Prostate gland (tissue), 2 donors: Measurements from ENCODE around the gene KIF18B.

Experiments used
- CTCF ChIP-seq, 4 experiments: fragments of 200-600 bp in 2 of 4; fragments of 450-650 bp in 2 of 4; sonication (generic) in 2 of 4; IDR thresholded peaks; 1 replicate in 3 of 4; 2 replicates in 1 of 4; pipeline ENCODE4 v1.5.1; 2016 to 2019; ENCODE audit warnings: antibody characterized with exemption in 4 of 4, mild to moderate bottlenecking in 2 of 4, moderate library complexity in 2 of 4
- POLR2A ChIP-seq: fragments of 450-650 bp; IDR thresholded peaks from one replicate; pipeline ENCODE4 v1.6.1; 2016; ENCODE audit warnings: antibody characterized with exemption, mild to moderate bottlenecking
- POLR2AphosphoS5 ChIP-seq: sonication (generic); formaldehyde crosslinking; IDR thresholded peaks from one replicate; pipeline ENCODE4 v1.6.1; 2017; ENCODE audit warnings: antibody characterized with exemption

DNA sequence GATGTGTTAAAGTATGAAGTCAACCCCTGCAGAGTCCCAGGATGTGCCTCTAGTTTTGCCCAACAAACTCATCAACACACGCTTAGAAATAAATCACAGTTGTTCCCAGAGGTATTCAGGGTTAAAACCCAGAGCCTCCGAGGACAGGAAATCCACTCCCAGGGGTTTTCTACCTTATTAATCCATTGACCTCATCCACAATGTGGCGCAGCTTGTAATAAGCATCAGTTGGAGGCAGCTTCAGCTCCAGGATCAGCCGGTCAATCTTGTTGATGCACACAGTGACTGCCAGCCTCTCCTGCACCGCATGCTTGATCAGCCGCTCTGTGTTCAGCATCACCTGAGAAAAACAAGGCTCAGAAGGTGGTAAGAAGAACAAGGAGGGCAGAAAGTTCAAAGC lies 71.8 kb downstream of the KIF18B start:
- TF ChIP-seq CTCF (IDR thresholded peaks at IDR 0.05) (no peak), POLR2A (no peak), POLR2AphosphoS5 (no peak)
